SKM-1 (cell line): ENCODE measurements around the gene SH2D5.
A peak's percentile ranks its signal among the peaks of the same experiment; 100 is the strongest.

ENCODE experiments used
- DNase-seq: peaks from one replicate; lab custom pipeline; 2025; ENCODE audit not compliant: unreplicated experiment; lab: John Stamatoyannopoulos, UW

The SH2D5 gene

GRCh38 chr1:20732588-20733359, at the start of gene SH2D5:
SH2D5 (minus strand) TSS chr1:20732703; CDS start chr1:20728044, 4,659 bp downstream.
- DNase-seq, result peak; percentile 35

DNA sequence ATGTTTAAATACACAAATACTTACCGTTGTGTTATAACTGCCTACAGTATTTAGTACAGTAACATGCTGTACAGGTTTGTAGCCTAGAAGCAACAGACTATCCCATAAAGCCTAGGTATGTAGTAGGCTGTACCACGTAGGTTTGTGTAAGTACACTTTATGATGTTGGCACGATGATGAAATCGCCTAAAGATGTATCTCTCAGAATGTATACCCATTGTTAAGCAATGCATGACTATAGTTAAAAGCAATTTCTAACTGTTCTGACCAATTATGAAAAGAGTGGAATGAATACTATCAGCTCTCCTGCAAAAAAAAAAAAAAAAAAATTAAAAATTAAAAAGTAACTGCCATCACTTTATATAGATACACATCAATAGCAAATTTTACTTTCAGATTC, 43.2 kb upstream of the SH2D5 start:
- no peak for DNase-seq

DNA sequence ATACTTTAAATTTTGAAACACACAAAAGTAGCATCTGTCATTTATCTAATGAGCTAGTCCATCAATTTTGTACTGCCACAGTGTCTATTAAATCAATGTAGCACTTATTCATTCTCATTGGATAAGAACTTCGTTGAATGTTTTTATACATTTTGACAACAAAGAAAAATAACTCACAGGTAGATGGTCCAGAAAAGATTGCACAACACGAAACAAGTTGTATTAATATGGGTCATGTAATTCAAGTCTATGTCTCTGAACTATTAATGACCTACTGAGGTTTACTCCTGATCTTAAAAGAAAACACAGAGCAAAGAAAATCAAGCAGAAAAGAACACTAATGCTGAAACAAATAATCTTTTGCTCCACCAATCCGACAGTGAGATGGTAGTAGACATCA, 39.3 kb upstream of the SH2D5 start:
- DNase-seq, result no peak

- DNase-seq, result no peak
Observed at GRCh38 chr1:20770314-20771087, 38.0 kb upstream of the SH2D5 start.

GRCh38 chr1:20767271-20767670, 34.8 kb upstream of the SH2D5 start:
- no peak for DNase-seq

GRCh38 chr1:20763417-20763816, 30.9 kb upstream of the SH2D5 start:
- DNase-seq, result no peak

DNA sequence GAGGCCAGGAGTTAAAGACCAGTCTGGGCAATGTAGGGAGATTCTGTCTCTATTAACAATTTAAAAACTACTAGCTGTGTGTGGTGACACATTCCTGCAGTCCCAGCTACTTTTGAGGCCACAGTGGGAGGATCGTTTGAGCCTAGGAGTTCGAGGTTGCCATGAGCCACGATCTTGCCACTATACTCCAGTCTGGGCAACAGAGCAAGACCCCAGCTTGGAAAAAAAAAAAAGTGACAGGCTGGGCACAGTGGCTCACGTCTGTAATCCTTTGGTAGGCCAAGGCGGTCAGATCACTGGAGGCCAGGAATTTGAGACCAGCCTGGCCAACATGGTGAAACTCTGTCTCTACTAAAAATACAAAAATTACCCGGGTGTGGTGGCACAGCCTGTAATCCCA, 27.8 kb upstream of the SH2D5 start:
- DNase-seq, result no peak

- DNase-seq, result no peak
Observed at GRCh38 chr1:20753589-20753988, 21.1 kb upstream of the SH2D5 start.

GRCh38 chr1:20751462-20751990, 19.0 kb upstream of the SH2D5 start:
- no peak for DNase-seq

DNA sequence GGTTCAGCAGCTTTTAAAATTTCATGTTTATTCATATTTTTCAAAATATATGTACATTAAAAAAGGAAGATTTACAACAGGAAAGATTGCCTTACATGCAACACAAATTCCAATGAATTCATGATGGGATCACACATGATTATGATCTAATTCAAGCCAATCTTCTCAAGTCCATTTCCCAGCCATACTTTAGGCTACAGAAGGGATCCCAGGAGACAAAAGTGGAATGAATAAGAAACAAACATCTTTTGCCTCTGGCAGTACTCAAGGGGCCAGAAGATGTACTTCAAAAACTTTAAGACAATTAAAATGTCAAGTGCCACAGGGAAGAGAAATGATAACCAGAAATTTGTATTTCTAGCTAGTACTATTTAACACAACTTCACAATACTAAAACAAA, 10.2 kb upstream of the SH2D5 start:
- DNase-seq, result no peak

DNA sequence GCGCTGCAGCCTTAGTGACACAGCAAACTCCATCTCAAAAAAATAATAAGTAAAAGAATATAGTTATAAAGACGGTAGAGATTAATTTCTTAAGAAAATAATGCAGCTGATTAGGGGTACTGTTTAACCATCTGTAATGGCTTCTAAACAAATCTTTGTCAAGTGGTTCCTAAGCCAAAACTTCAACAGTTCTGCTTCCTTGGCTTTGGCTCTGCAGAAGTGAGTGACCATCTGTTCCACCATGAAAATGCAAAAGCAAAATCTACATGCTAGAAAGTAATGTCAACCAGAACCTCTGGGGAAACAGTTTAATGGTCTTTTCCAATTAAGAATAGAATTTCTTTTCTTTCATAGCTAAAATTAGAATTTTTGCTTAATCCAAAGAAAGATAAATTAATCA, 8.3 kb upstream of the SH2D5 start:
- no peak for DNase-seq

DNA sequence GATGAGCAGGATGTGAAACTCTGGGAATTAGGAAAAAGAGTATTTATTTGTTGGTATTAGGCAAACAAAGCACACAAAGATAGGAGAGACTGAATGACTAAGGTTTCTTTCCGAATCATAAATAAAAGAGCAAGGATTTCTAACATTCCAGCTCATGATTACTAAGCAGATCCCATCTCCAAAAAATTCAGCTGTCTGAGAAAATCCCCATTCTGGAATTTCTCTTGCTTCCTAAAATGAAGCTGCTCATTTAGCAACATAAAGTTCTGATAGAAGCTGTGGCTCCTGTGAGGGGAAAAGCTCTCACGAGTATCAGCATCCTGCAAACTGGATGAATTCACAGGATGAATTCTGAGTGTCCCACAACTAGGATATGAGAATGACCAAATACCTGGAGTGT, 6.7 kb upstream of the SH2D5 start:
- no peak for DNase-seq

DNA sequence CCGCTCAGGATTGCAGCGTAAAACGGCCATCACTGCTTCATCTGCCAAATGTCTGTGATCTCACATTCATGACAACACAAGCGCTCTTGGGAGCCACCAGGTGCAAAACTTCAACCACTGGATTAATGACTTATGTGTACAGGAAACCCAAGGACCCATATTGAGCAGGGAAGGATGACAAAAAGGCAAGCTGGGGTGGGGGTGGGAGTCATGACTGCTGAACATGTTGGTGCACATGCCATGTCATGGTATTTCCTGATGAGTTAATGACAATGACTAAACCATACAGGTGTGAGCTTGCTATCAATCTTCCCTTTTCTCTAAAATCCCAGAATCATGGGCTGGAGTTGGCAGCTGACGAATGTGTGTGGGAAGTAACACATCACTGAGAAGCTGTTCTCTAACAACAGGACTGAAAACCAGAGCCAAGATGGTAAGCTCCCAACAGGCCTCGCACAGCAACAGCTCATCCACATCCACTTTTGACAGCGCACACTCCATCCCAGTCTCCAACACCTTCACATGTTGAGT, 3.1 kb upstream of the SH2D5 start:
- DNase-seq, result no peak

DNA sequence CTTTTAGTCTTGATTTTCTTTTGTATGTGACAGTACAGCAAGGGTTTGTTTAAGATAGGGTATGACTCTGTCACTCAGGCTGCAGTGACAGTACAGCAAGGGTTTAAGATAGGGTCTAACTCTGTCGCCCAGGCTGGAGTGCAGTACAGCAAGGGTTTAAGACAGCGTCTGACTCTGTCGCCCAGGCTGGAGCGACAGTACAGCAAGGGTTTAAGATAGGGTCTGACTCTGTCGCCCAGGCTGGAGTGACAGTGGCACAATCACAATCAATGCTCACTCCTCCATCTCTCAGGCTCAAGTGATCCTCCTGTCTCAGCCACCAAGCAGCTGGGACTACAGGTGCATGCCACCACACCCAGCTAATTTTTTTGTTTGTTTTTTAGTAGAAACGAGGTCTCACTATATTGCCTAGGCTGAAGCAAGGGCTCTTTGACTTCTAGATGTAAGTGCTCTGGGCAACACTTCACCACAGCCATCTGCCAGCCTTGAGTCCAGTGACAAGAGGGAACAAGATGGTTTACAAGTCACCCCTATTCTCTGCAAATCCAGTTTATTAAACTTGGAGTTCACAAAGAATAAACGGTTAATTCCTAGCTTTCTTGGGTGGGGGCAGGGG, 965 bp upstream of the SH2D5 start:
- no peak for DNase-seq

- DNase-seq, result no peak
Observed at GRCh38 chr1:20732071-20732587, 374 bp downstream of the SH2D5 start.

- DNase-seq, result no peak
Observed at GRCh38 chr1:20731057-20731991, 1.2 kb downstream of the SH2D5 start.

GRCh38 chr1:20730690-20731056, 1.8 kb downstream of the SH2D5 start:
- DNase-seq, result no peak

- DNase-seq, result no peak
Observed at GRCh38 chr1:20729990-20730689, 2.4 kb downstream of the SH2D5 start.

DNA sequence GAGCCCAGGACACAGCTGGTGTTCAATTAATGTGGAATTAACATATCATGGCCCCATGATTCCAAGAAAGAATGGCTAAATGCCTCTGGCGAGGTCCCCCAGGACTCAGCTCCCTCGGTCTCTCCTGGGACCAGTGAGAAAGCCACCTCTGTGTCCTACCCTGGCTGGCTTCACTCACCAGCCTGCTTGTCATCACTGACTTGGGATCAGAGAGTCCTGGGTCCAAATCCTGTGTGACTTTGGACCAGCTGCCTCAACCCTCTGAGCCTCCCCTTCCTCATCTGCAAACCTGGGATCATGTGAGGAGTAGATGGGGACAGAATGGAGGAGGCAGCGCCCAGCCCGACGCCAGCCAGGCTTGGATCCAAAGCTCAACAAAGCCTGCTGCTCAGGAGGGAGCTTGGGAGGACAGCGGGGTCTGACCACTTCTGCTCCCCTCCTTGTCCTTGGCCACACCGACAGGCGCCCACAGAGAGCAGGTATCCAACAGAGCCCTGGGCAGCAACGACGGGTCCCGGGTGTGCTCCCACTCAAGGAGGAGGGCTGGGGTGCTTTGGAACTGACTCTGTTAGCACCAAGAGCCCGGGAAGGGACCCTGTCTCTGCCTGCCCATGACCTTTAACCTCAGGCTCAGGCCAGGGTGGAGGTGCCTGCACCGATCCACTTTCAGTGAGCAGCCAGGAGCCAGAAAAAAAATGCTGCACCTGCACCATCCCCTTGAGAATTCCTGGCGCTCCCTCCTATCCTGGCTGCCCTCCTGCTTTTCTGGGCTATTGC, 3.2 kb downstream of the SH2D5 start:
- DNase-seq, result no peak
